Measurements from ENCODE around the gene CPXM2. TPM values are rescaled to one million over a fixed set of nuclear protein-coding genes. Genes with fewer than 3 reads are reported as not detected.
A peak's percentile ranks its signal among the peaks of the same experiment; 100 is the strongest.
"Not testable (repeated sequence)": the region's sequence is repeated elsewhere in the genome, so short reads cannot be mapped to it uniquely, and the experiment has no call there.

The CPXM2 gene
- total RNA-seq, 2 donors from 2014 or later, result 98.3 to 200 TPM

- intact Hi-C loops (cut with DNase I), result loop anchor here (10.0 kb wide), 1 partner anchor 222 kb away; no protein-coding TSS in a partner anchor
- DNase-seq (ENCODE audit: low spot score), result no peak
Measured at GRCh38 chr10:123742751-123743440, 148.7 kb downstream of the CPXM2 start.

- intact Hi-C loops (cut with DNase I), result loop anchor here (10.0 kb wide), 1 partner anchor 223 kb away; no protein-coding TSS in a partner anchor
- no peak for DNase-seq (ENCODE audit: low spot score)
Measured at GRCh38 chr10:123741711-123742110, 149.9 kb downstream of the CPXM2 start.

- intact Hi-C loops (cut with DNase I), result loop anchor here (10.0 kb wide), 1 partner anchor 224 kb away; no protein-coding TSS in a partner anchor
- DNase-seq (ENCODE audit: low spot score), result no peak
Measured at GRCh38 chr10:123741146-123741545, 150.5 kb downstream of the CPXM2 start.

DNA sequence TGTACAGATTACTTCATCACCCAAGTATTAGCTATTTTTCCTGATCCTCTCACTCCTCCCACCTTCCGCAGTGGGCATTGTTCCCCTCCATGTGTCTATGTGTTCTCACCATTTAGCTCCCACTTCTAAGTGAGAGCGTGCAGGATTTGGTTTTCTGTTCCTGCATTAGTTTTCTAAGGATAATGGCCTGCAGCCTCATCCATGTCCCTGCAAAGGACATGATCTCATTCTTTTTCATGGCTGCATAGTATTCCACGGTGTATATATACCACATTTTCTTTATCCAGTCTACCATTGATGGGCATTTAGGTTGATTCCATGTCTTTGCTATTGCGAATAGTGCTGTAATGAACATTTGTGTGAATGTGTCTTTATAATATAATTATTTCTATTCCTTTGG is 154.7 kb downstream of the CPXM2 start:
- DNase-seq (ENCODE audit: low spot score); intact Hi-C loops (cut with DNase I): not testable (repeated sequence)

DNA sequence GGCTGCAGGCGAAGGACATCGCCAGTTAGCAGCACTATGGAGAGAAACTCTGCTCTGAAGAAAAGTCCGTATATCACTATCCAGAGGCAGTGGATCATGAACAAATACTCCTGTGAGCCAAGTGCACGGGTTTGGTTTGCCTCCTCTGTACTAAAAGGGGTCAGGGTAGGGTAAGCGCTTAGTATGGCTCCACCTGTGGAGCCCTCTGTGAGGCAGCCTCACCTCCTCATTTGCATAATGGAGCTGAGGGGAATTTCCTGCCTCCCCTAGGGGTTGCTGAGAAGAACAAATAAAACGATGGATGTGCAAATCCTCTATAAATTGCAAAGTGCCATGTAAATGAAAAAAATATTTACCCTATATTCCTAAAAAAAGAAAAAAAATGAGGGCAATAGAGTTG is 162.1 kb downstream of the CPXM2 start:
- intact Hi-C loops (cut with DNase I), result no loop called here
- no peak for DNase-seq (ENCODE audit: low spot score)

DNA sequence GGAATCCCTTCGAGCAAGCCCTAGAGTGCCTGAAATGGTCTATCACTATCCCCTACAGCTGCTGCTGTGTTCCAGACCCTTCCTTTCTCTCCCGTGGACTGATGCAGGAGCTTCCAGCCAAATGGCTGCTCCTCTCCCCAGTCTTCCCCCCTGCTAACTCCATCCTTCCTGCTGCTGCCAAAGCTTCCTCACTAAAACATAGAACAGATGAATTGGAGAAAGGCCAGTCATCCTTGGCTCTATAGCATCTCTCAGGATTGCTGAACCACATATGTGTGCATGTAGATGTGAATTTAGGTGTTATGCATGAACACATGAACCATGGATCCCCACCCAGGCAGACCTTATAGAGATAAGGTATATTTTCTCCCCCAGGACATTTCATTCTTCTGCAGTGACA is 164.8 kb downstream of the CPXM2 start:
- DNase-seq (ENCODE audit: low spot score), result no peak
- intact Hi-C loops (cut with DNase I), result no loop called here

DNA sequence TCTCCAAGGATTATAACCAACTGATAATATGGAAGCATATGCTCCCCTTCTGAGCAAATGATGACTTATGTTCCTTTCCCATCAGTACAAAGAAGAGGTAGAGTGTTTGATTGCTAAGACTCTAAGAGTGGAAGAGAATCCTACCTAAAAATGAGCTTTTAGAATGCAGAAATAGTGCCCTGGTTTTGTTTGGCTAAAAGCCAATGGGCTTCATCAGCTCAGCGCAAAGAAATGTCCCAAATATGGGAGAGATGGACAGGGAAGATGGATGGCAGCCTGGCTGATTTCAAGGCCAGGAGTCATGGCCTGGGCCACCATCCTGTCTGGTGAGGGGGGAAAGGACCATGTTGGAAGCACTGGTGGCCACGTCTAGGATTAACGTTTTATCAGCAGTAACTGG is 165.2 kb downstream of the CPXM2 start:
- no peak for DNase-seq (ENCODE audit: low spot score)
- intact Hi-C loops (cut with DNase I), result no loop called here

GRCh38 chr10:123724747-123725146 is 166.9 kb downstream of the CPXM2 start:
- intact Hi-C loops (cut with DNase I), result no loop called here

DNA sequence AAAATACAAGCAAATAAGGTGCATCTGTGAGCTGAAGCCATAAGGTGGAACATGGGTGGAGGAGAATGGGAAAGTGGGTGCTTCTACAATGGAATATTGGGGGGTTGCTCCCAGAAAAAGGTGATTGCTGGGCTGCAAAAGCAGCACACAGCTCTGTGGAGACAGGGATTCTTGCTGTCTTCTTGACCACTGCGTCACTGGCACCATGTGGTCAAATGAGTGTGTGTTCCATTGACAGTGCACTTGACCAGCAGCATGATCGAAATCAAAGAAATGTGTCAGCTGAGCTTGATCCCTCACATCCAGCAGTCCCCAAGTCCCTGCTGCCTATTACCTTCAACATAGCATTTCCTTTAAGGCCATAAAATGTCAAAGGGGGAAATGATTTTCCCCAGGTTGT is 169.3 kb downstream of the CPXM2 start:
- intact Hi-C loops (cut with DNase I), result no loop called here
- DNase-seq (ENCODE audit: low spot score), result peak; percentile 10

More at GRCh38 chr10:123724747-123725146, 166.9 kb downstream of the CPXM2 start:
- peak; percentile 65 for DNase-seq (ENCODE audit: low spot score)

- peak; percentile 45 for DNase-seq (ENCODE audit: low spot score)
- intact Hi-C loops (cut with DNase I), result no loop called here
Measured at GRCh38 chr10:123721441-123722049, 170.1 kb downstream of the CPXM2 start.

- intact Hi-C loops (cut with DNase I), result no loop called here
- no peak for DNase-seq (ENCODE audit: low spot score)
Measured at GRCh38 chr10:123720536-123720935, 171.1 kb downstream of the CPXM2 start.

DNA sequence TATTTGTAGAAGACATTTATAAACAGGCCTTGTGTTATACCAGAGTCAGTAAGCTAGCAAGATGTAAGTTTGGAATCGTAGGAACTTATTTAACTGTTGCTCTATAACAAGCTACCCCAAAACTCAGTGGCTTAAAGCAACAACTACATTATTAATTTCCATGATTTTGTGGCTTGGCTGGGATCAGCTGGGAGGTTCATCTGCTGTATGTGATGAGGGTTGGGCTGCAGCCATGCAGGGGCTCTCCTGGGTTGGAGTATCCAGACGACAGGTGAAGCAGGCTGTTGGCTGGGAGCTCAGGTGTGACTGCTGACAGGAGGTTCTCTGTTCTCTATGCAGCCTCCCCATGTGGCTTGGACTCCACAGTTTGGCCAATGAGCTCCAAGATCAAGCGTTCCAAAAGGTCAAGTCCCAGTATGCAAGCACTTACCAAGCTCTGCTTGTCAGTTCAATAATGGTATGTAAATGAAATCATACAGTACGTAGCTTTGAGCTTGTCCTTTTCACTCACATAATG is 173.0 kb downstream of the CPXM2 start:
- no peak for DNase-seq (ENCODE audit: low spot score)
- intact Hi-C loops (cut with DNase I), result no loop called here

- intact Hi-C loops (cut with DNase I), result no loop called here
Measured at GRCh38 chr10:123717336-123717735, 174.3 kb downstream of the CPXM2 start.

DNA sequence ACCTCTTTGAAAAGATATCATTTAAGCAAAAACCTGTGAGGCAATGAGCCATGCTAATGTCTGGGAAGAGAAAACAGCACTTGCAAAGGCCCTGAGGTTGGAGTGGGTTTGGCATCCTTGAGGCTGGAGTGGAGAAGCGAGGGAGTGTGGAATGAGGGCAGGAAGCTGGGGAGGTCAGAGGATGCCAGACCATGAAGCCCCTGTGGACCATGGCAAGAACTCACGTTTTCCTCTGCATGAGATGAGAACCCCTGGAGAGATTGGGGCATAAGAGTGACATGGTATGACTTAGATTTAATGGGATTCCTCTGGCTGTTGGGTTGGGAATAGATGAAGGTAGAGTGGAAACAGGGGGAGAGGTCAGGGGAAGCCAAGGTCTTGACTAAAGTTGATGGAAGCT is 176.1 kb downstream of the CPXM2 start:
- no peak for DNase-seq (ENCODE audit: low spot score)
- intact Hi-C loops (cut with DNase I), result no loop called here

More at GRCh38 chr10:123717336-123717735, 174.3 kb downstream of the CPXM2 start:
- DNase-seq (ENCODE audit: low spot score), result no peak

DNA sequence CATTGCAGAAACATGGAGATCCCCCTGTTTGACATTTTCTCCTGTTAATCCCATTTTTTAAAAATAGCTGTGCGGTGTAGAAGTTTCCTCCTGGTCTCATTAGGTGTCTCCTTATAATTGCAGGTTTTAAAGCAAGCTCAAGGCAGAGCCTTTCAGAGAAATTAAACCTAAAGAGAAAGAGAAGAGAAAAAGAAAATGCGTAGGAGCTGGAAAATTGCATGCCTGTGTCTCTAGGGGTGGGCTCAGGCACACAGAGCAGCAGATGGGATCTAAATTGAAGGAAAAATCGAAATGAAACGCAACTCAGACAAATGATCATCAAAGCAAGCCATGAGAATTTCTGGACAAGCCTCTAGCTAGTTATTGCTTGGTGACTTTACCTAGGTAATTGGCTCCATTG is 185.4 kb downstream of the CPXM2 start:
- no peak for DNase-seq (ENCODE audit: low spot score)
- intact Hi-C loops (cut with DNase I), result no loop called here

DNA sequence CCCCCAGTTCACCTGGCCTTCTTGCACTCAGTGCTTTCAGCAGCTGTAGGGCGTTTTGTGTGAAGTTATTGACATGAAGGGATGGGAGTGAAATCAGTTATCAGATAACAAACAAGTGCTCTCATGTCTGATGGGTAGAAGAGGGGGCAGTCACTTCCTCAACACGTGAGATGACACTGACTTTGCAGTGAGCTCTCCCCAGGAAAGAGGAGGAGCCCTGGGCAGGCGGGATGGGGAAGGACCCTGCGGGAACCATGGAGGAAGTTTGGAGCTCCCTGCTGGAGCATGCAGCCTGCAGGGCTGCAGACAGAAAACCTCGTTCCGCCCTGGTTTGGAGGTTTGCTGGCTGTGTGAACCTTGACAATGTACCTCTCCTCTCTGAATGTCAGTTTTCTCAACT is 186.8 kb downstream of the CPXM2 start:
- no peak for DNase-seq (ENCODE audit: low spot score)
- intact Hi-C loops (cut with DNase I), result no loop called here

GRCh38 chr10:123704076-123704475 is 187.5 kb downstream of the CPXM2 start:
- DNase-seq (ENCODE audit: low spot score), result no peak
- intact Hi-C loops (cut with DNase I), result no loop called here

DNA sequence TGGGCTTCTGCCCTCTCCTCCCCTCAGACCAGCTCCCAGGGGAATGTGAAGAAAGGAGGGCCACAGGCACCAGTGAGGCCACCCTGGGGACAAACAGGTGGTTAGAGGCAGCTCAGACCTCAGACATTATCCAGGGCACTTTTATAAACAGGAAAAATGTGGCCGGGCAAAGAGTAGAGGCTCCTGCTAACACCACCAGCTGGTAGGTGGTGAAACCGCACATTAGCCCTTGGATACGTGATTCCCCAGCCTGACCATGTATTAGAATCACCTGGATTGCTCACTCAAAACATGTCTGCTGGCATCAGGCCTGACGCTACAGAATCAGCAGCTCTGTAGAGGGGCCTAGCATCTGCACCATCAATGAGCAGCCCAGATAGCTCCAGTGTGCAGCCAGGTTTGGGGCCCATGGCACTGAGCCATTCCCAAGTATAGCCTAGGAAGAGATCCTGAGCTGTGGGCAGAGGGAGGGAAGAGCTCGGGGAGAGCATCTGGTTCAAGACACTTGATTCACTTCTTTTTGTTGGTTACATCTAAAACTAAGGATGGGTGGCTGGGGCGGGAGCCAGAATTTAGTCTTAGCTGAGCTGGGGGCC is 188.3 kb downstream of the CPXM2 start:
- no peak for DNase-seq (ENCODE audit: low spot score)
- intact Hi-C loops (cut with DNase I), result no loop called here

Measured in posterior vena cava (tissue), 2 donors.